ENCODE results near the gene AVP.

The AVP gene

GRCh38 chr20:3109350-3110302 lies 25.1 kb upstream of the AVP start:
- DNase-seq (ENCODE audit: low spot score), result no peak

GRCh38 chr20:3107464-3108025 lies 23.0 kb upstream of the AVP start:
- DNase-seq (ENCODE audit: low spot score), result no peak

GRCh38 chr20:3106658-3107463 lies 22.3 kb upstream of the AVP start:
- DNase-seq (ENCODE audit: low spot score), result no peak

GRCh38 chr20:3106185-3106584 lies 21.7 kb upstream of the AVP start:
- DNase-seq (ENCODE audit: low spot score), result no peak

GRCh38 chr20:3105256-3106137 lies 21.0 kb upstream of the AVP start:
- DNase-seq (ENCODE audit: low spot score), result no peak

GRCh38 chr20:3103369-3104032 lies 19.0 kb upstream of the AVP start:
- no peak for DNase-seq (ENCODE audit: low spot score)

GRCh38 chr20:3102575-3103368 lies 18.2 kb upstream of the AVP start:
- DNase-seq (ENCODE audit: low spot score), result no peak

- DNase-seq (ENCODE audit: low spot score), result peak; percentile 42
Measured at GRCh38 chr20:3101737-3102574, 17.4 kb upstream of the AVP start.

GRCh38 chr20:3101251-3101650 lies 16.7 kb upstream of the AVP start:
- DNase-seq (ENCODE audit: low spot score), result no peak

- DNase-seq (ENCODE audit: low spot score), result no peak
Measured at GRCh38 chr20:3100480-3100879, 16.0 kb upstream of the AVP start.

GRCh38 chr20:3094848-3095629 lies 10.5 kb upstream of the AVP start:
- no peak for DNase-seq (ENCODE audit: low spot score)

GRCh38 chr20:3093861-3094361 lies 9.4 kb upstream of the AVP start:
- no peak for DNase-seq (ENCODE audit: low spot score)

GRCh38 chr20:3092611-3093379 lies 8.3 kb upstream of the AVP start:
- peak; percentile 17 for DNase-seq (ENCODE audit: low spot score)

GRCh38 chr20:3090565-3090964 lies 6.0 kb upstream of the AVP start:
- no peak for DNase-seq (ENCODE audit: low spot score)

- DNase-seq (ENCODE audit: low spot score), result no peak
Measured at GRCh38 chr20:3088031-3088430, 3.5 kb upstream of the AVP start.

GRCh38 chr20:3085571-3086072 lies 1.1 kb upstream of the AVP start:
- no peak for DNase-seq (ENCODE audit: low spot score)

GRCh38 chr20:3084986-3085360 lies 449 bp upstream of the AVP start:
- no peak for DNase-seq (ENCODE audit: low spot score)

Data from CD4-positive, alpha-beta T cell treated with Interleukin-2 at 100 ng/mL for 4 hours (primary cell).